Lower lobe of right lung (tissue), 2 donors: ENCODE results near the gene ITIH5. TPM values are rescaled to one million over a fixed set of nuclear protein-coding genes. Genes with fewer than 3 reads are reported as not detected.
A peak's percentile ranks its signal among the peaks of the same experiment; 100 is the strongest.

ENCODE experiments used
- ATAC-seq, 2 donors: fragments of 200-7000 bp; cut with Tn5 transposase; one replicate each; pipeline ENCODE4 v1.9.1; 2020 to 2022; ENCODE audit warnings: mild to moderate bottlenecking in 2 of 2, moderate library complexity in 2 of 2
- DNase-seq: peaks from one replicate; pipeline ENCODE4 v3.0.0-alpha.2; 2020
- H3K27ac ChIP-seq: fragments of 200-600 bp; one replicate; pipeline ENCODE4 v1.8.0; 2022
- H3K27me3 ChIP-seq: fragments of 200-600 bp; one replicate; pipeline ENCODE4 v1.8.0; 2022; ENCODE audit warnings: low read depth
- H3K36me3 ChIP-seq: fragments of 200-600 bp; one replicate; pipeline ENCODE4 v1.8.0; 2022; ENCODE audit warnings: mild to moderate bottlenecking
- H3K4me1 ChIP-seq: fragments of 200-600 bp; one replicate; pipeline ENCODE4 v1.8.0; 2022
- H3K4me3 ChIP-seq: fragments of 200-600 bp; one replicate; pipeline ENCODE4 v1.8.0; 2022; ENCODE audit warnings: mild to moderate bottlenecking
- H3K9me3 ChIP-seq: fragments of 200-600 bp; one replicate; pipeline ENCODE4 v1.8.0; 2022
- CTCF ChIP-seq: fragments of 200-600 bp; IDR thresholded peaks from one replicate; pipeline ENCODE4 v1.8.0; 2022; ENCODE audit warnings: antibody characterized with exemption, mild to moderate bottlenecking
- intact Hi-C: fragments of 100-400 bp; cut with DNase I; formaldehyde crosslinking; loops from one replicate; pipeline ENCODE4 v1.11.0; 2022
- total RNA-seq: library from RNA; stranded (reverse); fragmentation: NEBNext Ultra II Directional; extraction: Animal tissue kit (Norgen Biotek cat#: 25700); gene quantifications from one replicate; pipeline ENCODE4 v1.2.1, GENCODE V29; 2021
- donor health status: DM: no; HTN: yes; CAD: no; lungs with severe emphysema.

Gene ITIH5
- total RNA-seq, 1 donor from 2014 or later = 14.8 TPM

DNA sequence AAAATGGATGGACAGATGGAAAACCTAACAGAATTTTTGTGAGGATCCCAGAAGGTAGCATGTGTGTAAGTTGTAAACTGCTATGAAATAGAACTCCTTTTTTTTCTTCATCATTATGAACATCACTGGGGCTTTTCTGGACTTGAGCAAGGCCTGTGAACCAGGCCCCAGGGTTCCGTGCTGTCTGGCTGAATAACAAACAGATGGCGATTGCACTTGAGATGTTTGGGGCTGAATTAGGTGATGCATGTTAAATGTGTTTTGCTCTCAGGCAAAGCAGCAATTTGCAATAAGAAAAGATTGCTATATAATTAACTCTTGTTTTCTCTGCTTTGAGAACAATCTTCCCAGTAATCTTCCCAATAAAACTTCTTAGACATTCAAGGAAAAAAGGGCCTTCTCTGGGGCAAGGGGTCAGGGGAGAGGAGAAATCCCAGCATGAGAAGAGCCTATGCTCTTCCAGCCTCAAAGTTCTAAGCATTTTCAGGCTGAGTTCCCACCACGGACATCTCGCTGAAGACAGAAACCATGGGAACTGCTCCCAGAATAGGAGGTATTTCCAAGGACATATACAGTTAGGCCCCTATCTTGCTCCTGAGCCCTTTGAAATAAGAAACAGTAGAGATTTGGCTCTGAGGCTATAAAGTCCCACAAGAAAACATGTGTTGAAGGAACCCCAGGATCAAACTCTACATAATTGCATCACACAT, 98.7 kb downstream of the ITIH5 start:
- intact Hi-C loops = no loop called here
- ATAC-seq = no peak
- no peak overlapping the region for H3K27ac ChIP-seq
- H3K9me3 ChIP-seq = no peaks in the 10 kb centered on the region
- H3K27me3 ChIP-seq = no peaks in the 10 kb centered on the region
- TF ChIP-seq CTCF = no peak
- DNase-seq = no peak
- no peaks in the 10 kb centered on the region for H3K36me3 ChIP-seq
- peaks cover 17% of the 10 kb centered on the region for H3K4me1 ChIP-seq
- H3K4me3 ChIP-seq = no peak overlapping the region

GRCh38 chr10:7566891-7567290, 99.9 kb downstream of the ITIH5 start:
- H3K4me3 ChIP-seq = no peak overlapping the region
- H3K9me3 ChIP-seq = no peaks in the 10 kb centered on the region
- intact Hi-C loops = no loop called here
- no peak for TF ChIP-seq CTCF
- H3K36me3 ChIP-seq = no peaks in the 10 kb centered on the region
- H3K27me3 ChIP-seq = no peaks in the 10 kb centered on the region
- ATAC-seq = no peak
- H3K4me1 ChIP-seq = peaks cover 26% of the 10 kb centered on the region
- no peak for DNase-seq
- no peak overlapping the region for H3K27ac ChIP-seq

GRCh38 chr10:7565871-7566270, 100.9 kb downstream of the ITIH5 start:
- intact Hi-C loops = no loop called here
- Histone ChIP-seq H3K4me1 (peaks cover 30% of the 10 kb centered on the region), H3K4me3 (no peak overlapping the region), H3K27me3 (no peaks in the 10 kb centered on the region), H3K36me3 (no peaks in the 10 kb centered on the region), H3K9me3 (no peaks in the 10 kb centered on the region), H3K27ac (no peak overlapping the region)
- ATAC-seq = no peak
- no peak for TF ChIP-seq CTCF
- DNase-seq = no peak

DNA sequence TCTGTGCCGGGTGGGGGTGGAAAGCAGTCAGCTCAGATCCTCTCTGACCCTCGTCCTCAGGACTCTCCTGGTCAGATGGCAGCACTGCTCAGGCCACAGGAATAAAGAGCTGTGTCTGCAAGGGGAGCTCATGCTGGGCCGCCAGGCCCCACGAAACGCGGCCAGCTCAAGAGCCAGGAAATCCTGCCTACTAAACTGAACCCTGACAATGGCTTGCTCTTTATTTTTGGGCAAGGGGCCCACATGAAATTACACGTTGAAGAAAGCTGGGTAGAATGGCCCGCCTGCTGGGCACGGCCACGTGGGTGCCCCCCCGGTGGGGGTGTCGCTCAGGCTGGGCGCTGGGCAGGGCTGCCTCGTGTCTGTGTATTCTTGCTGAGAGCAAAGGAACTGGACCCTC, 103.0 kb downstream of the ITIH5 start:
- ATAC-seq (no peak), DNase-seq (no peak)
- intact Hi-C loops = no loop called here
- H3K9me3 ChIP-seq = no peaks in the 10 kb centered on the region
- no peaks in the 10 kb centered on the region for H3K27me3 ChIP-seq
- TF ChIP-seq CTCF = no peak
- H3K36me3 ChIP-seq = no peaks in the 10 kb centered on the region
- no peak overlapping the region for H3K4me3 ChIP-seq
- no peak overlapping the region for H3K27ac ChIP-seq
- H3K4me1 ChIP-seq = peaks cover 30% of the 10 kb centered on the region

- ATAC-seq (peak; percentile 47 to 55), DNase-seq (no peak)
- no peak for TF ChIP-seq CTCF
- no peaks in the 10 kb centered on the region for H3K9me3 ChIP-seq
- no peak overlapping the region for H3K27ac ChIP-seq
- intact Hi-C loops = no loop called here
- peaks cover 30% of the 10 kb centered on the region for H3K4me1 ChIP-seq
- H3K4me3 ChIP-seq = no peak overlapping the region
- no peaks in the 10 kb centered on the region for H3K27me3 ChIP-seq
- no peaks in the 10 kb centered on the region for H3K36me3 ChIP-seq
Observed at GRCh38 chr10:7563368-7563767, 103.4 kb downstream of the ITIH5 start.
